ENCODE data around the gene AATK.
A peak's percentile ranks its signal among the peaks of the same experiment; 100 is the strongest.

AATK gene

GRCh38 chr17:81121841-81122733 lies 43.9 kb downstream of the AATK start:
- no peak for DNase-seq (ENCODE audit: low read depth)
- H3K4me3 ChIP-seq (ENCODE audit: low read depth, low read length), result no peak overlapping the region

- DNase-seq (ENCODE audit: low read depth), result no peak
- no peak overlapping the region for H3K4me3 ChIP-seq (ENCODE audit: low read depth, low read length)
Observed at GRCh38 chr17:81120695-81121621, 45.1 kb downstream of the AATK start.

GRCh38 chr17:81120149-81120484 lies 45.9 kb downstream of the AATK start:
- H3K4me3 ChIP-seq (ENCODE audit: low read depth, low read length), result peak overlapping the region; percentile 60
- no peak for DNase-seq (ENCODE audit: low read depth)

DNA sequence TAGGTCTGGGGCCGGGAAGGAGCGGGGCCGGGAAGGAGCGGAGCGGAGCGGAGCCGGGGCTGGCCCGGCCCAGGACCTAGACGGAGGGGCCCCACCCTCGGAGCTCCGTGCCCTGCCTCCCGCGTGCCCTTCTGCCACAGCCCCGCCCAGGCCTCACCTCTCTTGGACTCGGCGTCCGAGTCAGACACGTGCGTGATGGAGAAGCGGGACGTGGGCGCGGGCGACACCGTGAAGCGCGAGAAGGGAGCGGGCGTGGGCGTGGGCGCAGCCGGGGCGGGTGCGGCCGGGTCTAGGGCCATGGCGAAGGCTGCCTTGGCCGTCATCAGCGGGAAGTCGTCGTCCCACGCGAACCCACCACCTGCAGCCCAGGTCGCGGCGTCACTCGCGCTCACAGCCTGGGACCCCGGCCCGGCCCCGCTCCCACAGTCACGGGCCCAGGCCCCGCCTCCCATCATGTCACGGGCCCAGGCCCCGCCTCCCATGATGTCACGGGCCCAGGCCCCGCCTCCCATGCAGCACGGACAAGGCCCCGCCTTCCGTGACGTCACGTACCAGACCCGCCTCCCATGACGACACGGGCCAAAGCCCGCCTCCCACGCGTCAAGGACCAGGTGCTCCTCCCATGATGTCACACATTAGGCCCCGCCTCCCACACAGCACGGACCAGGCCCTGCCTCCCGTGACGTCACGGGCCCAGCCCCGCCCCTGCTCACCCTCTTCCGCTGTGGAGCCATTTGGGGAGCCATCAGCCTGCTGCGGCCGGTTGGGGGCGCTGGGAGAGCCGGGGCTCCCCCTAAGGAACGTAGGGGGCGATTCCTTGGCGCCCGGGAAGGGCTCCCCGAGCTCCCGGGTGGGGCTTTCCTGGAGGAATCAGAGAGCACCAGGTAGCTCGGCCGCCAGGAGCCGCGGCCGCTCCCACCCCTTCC lies 46.5 kb downstream of the AATK start:
- peak; percentile 90 for DNase-seq (ENCODE audit: low read depth)

GRCh38 chr17:81118308-81119221 lies 47.5 kb downstream of the AATK start:
- H3K4me3 ChIP-seq (ENCODE audit: low read depth, low read length), result peak overlapping the region; percentile 60
- DNase-seq (ENCODE audit: low read depth), result no peak

More for the DNA sequence above, 46.5 kb downstream of the AATK start:
- peak overlapping the region; percentile 60 for H3K4me3 ChIP-seq (ENCODE audit: low read depth, low read length)

DNA sequence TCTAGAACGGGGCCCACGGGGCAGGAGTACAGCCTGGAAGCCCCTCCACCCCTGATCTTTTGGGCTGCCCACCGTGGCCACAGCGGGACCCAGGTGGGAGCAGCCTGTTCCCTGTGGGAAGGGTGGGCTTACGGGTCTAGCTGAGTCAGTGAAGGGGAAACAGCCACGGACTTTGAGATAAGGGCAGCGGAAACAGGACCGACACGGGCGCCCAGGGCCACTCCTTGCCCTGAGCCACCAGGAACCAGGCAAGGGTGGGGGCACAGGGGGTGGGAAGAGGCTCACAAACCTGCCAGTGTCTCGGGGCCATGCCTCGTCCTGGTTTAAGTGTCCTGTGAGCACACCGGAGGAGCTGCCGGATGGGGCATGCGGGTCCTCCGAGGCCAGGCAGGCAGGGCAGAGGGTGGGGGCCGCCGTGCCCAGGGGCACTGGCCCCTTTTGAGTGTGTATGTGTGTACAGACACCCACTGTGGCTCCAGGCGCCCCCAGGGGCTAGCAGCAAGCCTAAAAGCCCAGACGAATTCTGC lies 48.3 kb downstream of the AATK start:
- no peak for DNase-seq (ENCODE audit: low read depth)
- no peak overlapping the region for H3K4me3 ChIP-seq (ENCODE audit: low read depth, low read length)

- no peak for DNase-seq (ENCODE audit: low read depth)
- H3K4me3 ChIP-seq (ENCODE audit: low read depth, low read length), result no peak overlapping the region
Observed at GRCh38 chr17:81116704-81117103, 49.3 kb downstream of the AATK start.

GRCh38 chr17:81115749-81116464 lies 50.1 kb downstream of the AATK start:
- no peak for DNase-seq (ENCODE audit: low read depth)

DNA sequence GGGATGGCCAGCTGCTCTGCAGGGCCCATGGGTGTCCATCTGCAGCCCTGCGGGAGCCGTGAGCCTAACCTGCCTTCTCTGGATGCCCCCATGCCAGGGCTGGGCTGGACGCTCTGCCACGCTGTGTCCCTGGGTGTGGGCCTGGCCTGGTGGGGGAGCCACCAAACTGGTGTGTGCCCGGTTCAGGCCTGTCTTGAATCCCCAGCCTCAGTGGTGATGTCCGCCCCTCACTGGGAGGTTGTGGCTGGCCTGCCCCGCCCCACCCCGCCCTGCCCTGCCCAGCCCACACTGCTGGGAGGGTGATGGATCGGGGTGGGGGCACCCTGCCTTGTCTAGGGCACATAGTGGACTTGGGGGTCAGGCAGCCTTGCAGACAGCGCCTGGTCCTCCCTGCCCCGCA lies 50.8 kb downstream of the AATK start:
- DNase-seq (ENCODE audit: low read depth), result no peak
- no peak overlapping the region for H3K4me3 ChIP-seq (ENCODE audit: low read depth, low read length)

More at GRCh38 chr17:81115749-81116464, 50.1 kb downstream of the AATK start:
- H3K4me3 ChIP-seq (ENCODE audit: low read depth, low read length), result no peak overlapping the region

GRCh38 chr17:81114351-81115093 lies 51.5 kb downstream of the AATK start:
- no peak overlapping the region for H3K4me3 ChIP-seq (ENCODE audit: low read depth, low read length)
- DNase-seq (ENCODE audit: low read depth), result no peak

GRCh38 chr17:81113158-81113724 lies 52.8 kb downstream of the AATK start:
- no peak for DNase-seq (ENCODE audit: low read depth)
- H3K4me3 ChIP-seq (ENCODE audit: low read depth, low read length), result no peak overlapping the region

DNA sequence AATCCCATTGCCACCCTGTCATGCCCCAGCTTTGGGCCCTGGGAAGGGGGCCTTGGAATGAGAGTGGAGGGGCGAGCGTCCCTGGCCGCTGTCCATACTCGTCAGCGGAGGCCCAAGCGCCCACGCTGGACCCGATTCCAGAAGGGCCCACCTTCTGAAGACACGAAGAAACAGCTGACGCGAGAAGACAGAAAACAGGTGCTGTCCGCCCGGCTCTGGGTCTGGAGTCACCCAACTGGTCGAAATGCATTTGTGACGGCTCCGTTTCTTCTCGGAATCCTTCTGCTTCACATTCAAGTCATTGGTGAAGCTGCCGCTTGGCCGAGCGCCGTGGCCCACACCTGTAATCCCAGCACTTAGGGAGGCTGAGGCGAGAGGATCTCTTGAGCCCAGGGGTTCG lies 53.6 kb downstream of the AATK start:
- no peak for DNase-seq (ENCODE audit: low read depth)
- no peak overlapping the region for H3K4me3 ChIP-seq (ENCODE audit: low read depth, low read length)

GRCh38 chr17:81111066-81111465 lies 55.0 kb downstream of the AATK start:
- DNase-seq (ENCODE audit: low read depth), result no peak
- H3K4me3 ChIP-seq (ENCODE audit: low read depth, low read length), result no peak overlapping the region

DNA sequence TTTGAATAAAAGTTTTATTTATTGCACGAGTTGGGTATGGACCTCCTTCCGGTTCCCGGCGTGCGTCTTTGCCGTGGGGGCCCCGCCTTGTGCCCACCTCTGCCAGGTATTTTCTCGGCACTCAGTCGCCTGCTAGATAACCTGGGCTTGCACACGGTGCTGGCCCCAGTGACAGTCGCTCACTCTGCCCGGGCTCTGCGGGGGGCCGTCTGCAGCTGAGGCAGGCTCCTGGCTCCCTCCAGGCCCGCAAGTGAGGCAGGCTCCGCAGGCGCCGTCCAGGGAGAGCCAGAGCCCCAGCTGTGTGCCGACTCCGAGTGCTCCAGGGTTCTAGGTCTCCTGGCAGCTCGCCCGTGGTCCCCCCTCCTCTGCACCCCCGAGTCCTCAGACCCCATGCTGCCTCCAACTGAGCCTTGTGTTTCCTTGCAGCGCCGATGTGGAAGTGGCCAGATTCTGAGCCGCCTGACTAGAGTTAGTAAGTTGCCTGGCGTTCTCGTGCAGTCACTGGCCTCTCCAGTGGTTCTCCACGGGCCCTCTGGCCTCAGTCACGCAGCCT lies 55.5 kb downstream of the AATK start:
- no peak overlapping the region for H3K4me3 ChIP-seq (ENCODE audit: low read depth, low read length)
- DNase-seq (ENCODE audit: low read depth), result no peak

DNA sequence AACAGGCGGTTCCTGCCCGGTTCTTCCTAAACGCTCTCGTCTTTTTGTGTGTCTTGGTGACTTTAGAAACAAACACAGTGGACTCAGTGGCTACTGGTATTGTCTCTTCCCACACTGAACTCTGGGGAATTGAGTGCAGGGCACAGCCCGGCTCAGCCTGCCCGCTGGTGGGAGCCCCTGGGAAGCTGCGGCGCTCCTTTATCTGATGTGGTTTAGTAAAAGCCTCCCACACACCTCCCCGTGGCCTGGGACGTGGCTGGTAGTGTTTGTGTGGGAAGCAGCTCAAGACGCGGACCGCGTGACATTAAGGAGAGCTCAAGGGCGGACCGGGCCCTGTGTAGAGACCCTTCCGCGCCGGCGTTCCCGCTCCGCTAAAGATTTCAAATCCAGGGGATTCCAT lies 56.1 kb downstream of the AATK start:
- DNase-seq (ENCODE audit: low read depth), result no peak
- H3K4me3 ChIP-seq (ENCODE audit: low read depth, low read length), result no peak overlapping the region

- H3K4me3 ChIP-seq (ENCODE audit: low read depth, low read length), result no peak overlapping the region
- DNase-seq (ENCODE audit: low read depth), result no peak
Observed at GRCh38 chr17:81108220-81108619, 57.8 kb downstream of the AATK start.
